ENCODE data around the gene NUBP2.

Gene NUBP2

GRCh38 chr16:1772908-1773702, 9.7 kb upstream of the NUBP2 start, which contains the start of gene MRPS34:
TSS of gene MRPS34 (minus strand) at chr16:1773134. CDS start at chr16:1773119, 15 bp downstream.
- DNase-seq, result peak; percentile 95

- DNase-seq, result peak; percentile 75
Observed at GRCh38 chr16:1773703-1774447, 8.9 kb upstream of the NUBP2 start.

GRCh38 chr16:1774448-1774780, 8.3 kb upstream of the NUBP2 start:
- no peak for DNase-seq

- no peak for DNase-seq
Observed at GRCh38 chr16:1775006-1775845, 7.5 kb upstream of the NUBP2 start.

- no peak for DNase-seq
Observed at GRCh38 chr16:1775846-1776671, 6.7 kb upstream of the NUBP2 start.

- DNase-seq, result no peak
Observed at GRCh38 chr16:1776672-1776955, 6.1 kb upstream of the NUBP2 start.

GRCh38 chr16:1776991-1777374, 5.8 kb upstream of the NUBP2 start:
- DNase-seq, result no peak

GRCh38 chr16:1777375-1778199, 5.2 kb upstream of the NUBP2 start:
- no peak for DNase-seq

GRCh38 chr16:1778200-1779179, 4.3 kb upstream of the NUBP2 start:
- DNase-seq, result no peak

- no peak for DNase-seq
Observed at GRCh38 chr16:1779234-1779701, 3.5 kb upstream of the NUBP2 start.

GRCh38 chr16:1779741-1780676, 2.8 kb upstream of the NUBP2 start:
- no peak for DNase-seq

GRCh38 chr16:1780677-1781072, 2.1 kb upstream of the NUBP2 start:
- DNase-seq, result no peak

GRCh38 chr16:1781254-1781653, 1.5 kb upstream of the NUBP2 start:
- no peak for DNase-seq

- peak; percentile 66 for DNase-seq
Observed at GRCh38 chr16:1781758-1782407, 877 bp upstream of the NUBP2 start.

GRCh38 chr16:1784977-1785845, 2.5 kb downstream of the NUBP2 start:
- DNase-seq, result no peak

- no peak for DNase-seq
Observed at GRCh38 chr16:1785846-1786170, 3.0 kb downstream of the NUBP2 start.

GRCh38 chr16:1786242-1787055, 3.7 kb downstream of the NUBP2 start:
- no peak for DNase-seq

Data from hematopoietic multipotent progenitor cell treated with erythropoietin and hydrocortisone succinate and interleukin-3 and kit ligand, for 4 days (in vitro differentiated cells).